ENCODE results near the gene SOX15.
A peak's percentile ranks its signal among the peaks of the same experiment; 100 is the strongest.
"Not testable (repeated sequence)": the region's sequence is repeated elsewhere in the genome, so short reads cannot be mapped to it uniquely, and the experiment has no call there.

The SOX15 gene

GRCh38 chr17:7606280-7606679 lies 16.4 kb upstream of the SOX15 start:
- DNase-seq, result no peak

- not testable (repeated sequence) for DNase-seq
These were observed 7.7 kb upstream of the SOX15 start for GRCh38 chr17:7597561-7597960.

- DNase-seq, result no peak
These were observed 3.4 kb upstream of the SOX15 start for GRCh38 chr17:7593296-7593695.

GRCh38 chr17:7592422-7593021 lies 2.6 kb upstream of the SOX15 start:
- DNase-seq, result no peak

- no peak for DNase-seq
These were observed 1.7 kb upstream of the SOX15 start for GRCh38 chr17:7591596-7591995.

- DNase-seq, result no peak
These were observed 849 bp upstream of the SOX15 start for GRCh38 chr17:7590743-7591142.

- DNase-seq, result peak; percentile 55 to 56
These were observed 558 bp downstream of the SOX15 start for GRCh38 chr17:7589204-7589868.

GRCh38 chr17:7588553-7589203 lies 1.2 kb downstream of the SOX15 start:
- no peak for DNase-seq

GRCh38 chr17:7587420-7588151 lies 2.3 kb downstream of the SOX15 start:
- no peak for DNase-seq

GRCh38 chr17:7586673-7587419 lies 3.0 kb downstream of the SOX15 start:
- DNase-seq, result no peak

- DNase-seq, result peak; percentile 90 to 92
These were observed 6.4 kb downstream of the SOX15 start, which contains the start of gene MPDU1 for GRCh38 chr17:7583253-7584109. Gene MPDU1 (plus strand): TSS chr17:7583852. CDS start chr17:7583863, 11 bp downstream.

GRCh38 chr17:7582396-7583252 lies 7.3 kb downstream of the SOX15 start:
- DNase-seq, result no peak

GRCh38 chr17:7580604-7581575 lies 9.0 kb downstream of the SOX15 start:
- no peak for DNase-seq

- DNase-seq, result peak in 1 of 2 experiments; percentile 30
These were observed 9.9 kb downstream of the SOX15 start for GRCh38 chr17:7579834-7580603.

GRCh38 chr17:7579001-7579833 lies 10.7 kb downstream of the SOX15 start, which contains the start of gene CD68:
Gene CD68 (plus strand): TSS chr17:7579638. CDS start chr17:7579678, 40 bp downstream.
- peak; percentile 61 to 67 for DNase-seq

GRCh38 chr17:7577327-7578199 lies 12.3 kb downstream of the SOX15 start:
- no peak for DNase-seq

Data from activated CD4-positive, alpha-beta T cell treated with anti-CD3 and anti-CD28 coated beads, Interleukin-2, amount 50 U/mL, for 4 hours (primary cell).